CD14-positive monocyte (primary cell): ENCODE data around the gene BANP. TPM values are rescaled to one million over a fixed set of nuclear protein-coding genes. Genes with fewer than 3 reads are reported as not detected.
"Not testable (repeated sequence)": the region's sequence is repeated elsewhere in the genome, so short reads cannot be mapped to it uniquely, and the experiment has no call there.

Experiments used
- DNase-seq, 3 donors: peaks; one replicate each; pipeline ENCODE4 v3.0.0-alpha.2; 2011 to 2022
- H2AFZ ChIP-seq: 2 replicates; pipeline ENCODE4 v1.6.0; 2012; ENCODE audit warnings: mild to moderate bottlenecking, low read depth, low read length, inconsistent platforms; ENCODE audit not compliant: insufficient read depth, poor library complexity, severe bottlenecking
- H3K27ac ChIP-seq, 2 donors: 1 replicate in 1 of 2; 2 replicates in 1 of 2; pipeline ENCODE4 v1.5.1; 2012 to 2013; ENCODE audit warnings: low read length in 2 of 2, control low read depth in 1 of 2, inconsistent platforms in 1 of 2, low read depth in 1 of 2, mild to moderate bottlenecking in 1 of 2
- H3K27me3 ChIP-seq, 2 donors: one replicate each; pipeline versions ENCODE4 v1.6.0 to v1.6.1; 2011 to 2013; ENCODE audit warnings: low read length in 2 of 2; ENCODE audit not compliant: control insufficient read depth in 2 of 2, insufficient read depth in 2 of 2
- H3K36me3 ChIP-seq, 2 donors: replicated peaks in 1 of 2; 1 replicate in 1 of 2; 2 replicates in 1 of 2; pipeline versions ENCODE4 v1.5.1 to v1.6.1; 2012 to 2013; ENCODE audit warnings: low read length in 2 of 2, control low read depth in 1 of 2, inconsistent platforms in 1 of 2, mild to moderate bottlenecking in 1 of 2; ENCODE audit not compliant: insufficient read depth in 2 of 2, control insufficient read depth in 1 of 2
- H3K4me1 ChIP-seq, 2 donors: 1 replicate in 1 of 2; 2 replicates in 1 of 2; pipeline versions ENCODE4 v1.5.1 to v1.6.1; 2012 to 2013; ENCODE audit warnings: low read length in 2 of 2, control low read depth in 1 of 2, inconsistent platforms in 1 of 2, mild to moderate bottlenecking in 1 of 2, moderate library complexity in 1 of 2; ENCODE audit not compliant: insufficient read depth in 2 of 2, control insufficient read depth in 1 of 2
- H3K4me2 ChIP-seq: replicated peaks from 2 replicates; pipeline ENCODE3; 2012; ENCODE audit warnings: low read length, moderate library complexity, mild to moderate bottlenecking; ENCODE audit not compliant: poor library complexity, severe bottlenecking; ENCODE audit errors: extremely low read depth
- H3K4me3 ChIP-seq, 3 experiments: fragments of 200-600 bp in 1 of 3; sonication (generic) in 1 of 3; replicated peaks in 1 of 3; 1 replicate in 2 of 3; 2 replicates in 1 of 3; pipeline ENCODE4 v1.5.1; 2011 to 2013; ENCODE audit warnings: low read length in 3 of 3, mild to moderate bottlenecking in 3 of 3, control low read depth in 2 of 3, low read depth in 2 of 3, inconsistent platforms in 1 of 3, moderate library complexity in 1 of 3
- H3K79me2 ChIP-seq: 2 replicates; pipeline ENCODE4 v1.6.0; 2012; ENCODE audit warnings: mild to moderate bottlenecking, control low read depth, inconsistent platforms, low read length, moderate library complexity; ENCODE audit not compliant: insufficient read depth
- H3K9ac ChIP-seq: 2 replicates; pipeline ENCODE4 v1.6.0; 2017; ENCODE audit warnings: low read length, mild to moderate bottlenecking; ENCODE audit not compliant: insufficient read depth, poor library complexity, severe bottlenecking
- H3K9me3 ChIP-seq, 2 donors: replicated peaks in 1 of 2; 1 replicate in 1 of 2; 2 replicates in 1 of 2; pipeline versions ENCODE4 v1.5.1 to v1.6.1; 2012 to 2013; ENCODE audit warnings: low read length in 2 of 2, control low read depth in 1 of 2; ENCODE audit not compliant: control insufficient read depth in 1 of 2, insufficient read depth in 1 of 2
- H4K20me1 ChIP-seq: 2 replicates; pipeline ENCODE4 v1.6.0; 2012; ENCODE audit warnings: mild to moderate bottlenecking, low read length, control low read depth, moderate library complexity; ENCODE audit not compliant: insufficient read depth
- H3K27ac Mint-ChIP-seq, 7 donors: one replicate each; pipeline ENCODE4 v1.8.0; 2020; ENCODE audit warnings: mild to moderate bottlenecking in 7 of 7, mixed read lengths in 7 of 7, moderate library complexity in 6 of 7, inconsistent platforms in 2 of 7
- H3K27me3 Mint-ChIP-seq, 3 donors: one replicate each; pipeline ENCODE4 v1.8.0; 2021 to 2022; ENCODE audit warnings: low read depth in 3 of 3, mild to moderate bottlenecking in 3 of 3, mixed read lengths in 3 of 3, moderate library complexity in 3 of 3, inconsistent platforms in 1 of 3
- H3K36me3 Mint-ChIP-seq, 2 donors: one replicate each; pipeline ENCODE4 v1.8.0; 2020; ENCODE audit warnings: mixed read lengths in 2 of 2, inconsistent platforms in 1 of 2, mild to moderate bottlenecking in 1 of 2
- H3K4me1 Mint-ChIP-seq: one replicate; pipeline ENCODE4 v1.8.0; 2020; ENCODE audit warnings: mild to moderate bottlenecking, mixed read lengths
- H3K4me3 Mint-ChIP-seq, 2 donors: one replicate each; pipeline ENCODE4 v1.8.0; 2020; ENCODE audit warnings: mild to moderate bottlenecking in 2 of 2, mixed read lengths in 2 of 2, moderate library complexity in 1 of 2
- H3K9me3 Mint-ChIP-seq, 7 donors: one replicate each; pipeline ENCODE4 v1.8.0; 2020 to 2022; ENCODE audit warnings: mixed read lengths in 7 of 7, mild to moderate bottlenecking in 6 of 7, moderate library complexity in 6 of 7, inconsistent platforms in 2 of 7
- CTCF ChIP-seq: fragments of 200-600 bp; IDR thresholded peaks from one replicate; pipeline ENCODE4 v1.8.0; 2022; ENCODE audit warnings: antibody characterized with exemption, mild to moderate bottlenecking
- WGBS: methylation state at CpG from one replicate; pipeline ENCODE4 v1.1.5; 2013; ENCODE audit warnings: missing lambda C conversion rate; ENCODE audit not compliant: insufficient coverage; 5-methylcytosine and 5-hydroxymethylcytosine counted together
- intact Hi-C, 2 donors: fragments of 100-400 bp; cut with micrococcal nuclease; formaldehyde crosslinking; loops; one replicate each; pipeline versions ENCODE4 v1.15.0 to v1.15.1; 2023
- polyA plus RNA-seq, 3 donors: library from polyadenylated mRNA; depleted of rRNA in 1 of 3; unstranded in 2 of 3; stranded (reverse) in 1 of 3; fragments of 300-500 nt in 2 of 3; fragments of >200 nt in 1 of 3; fragmentation: Illumina TruSeq in 2 of 3; gene quantifications; 1 replicate in 2 of 3; 2 replicates in 1 of 3; pipeline ENCODE4 v1.2.3, GENCODE V29; 2012 to 2021

The BANP gene
- polyA plus RNA-seq, 3 donors = 10.1 to 40.9 (median 11.7) TPM

- no peak overlapping the region for H3K4me2 ChIP-seq
- H3K9ac ChIP-seq = peak overlapping the region; percentile 43
Observed at GRCh38 chr16:88118376-88118775, 167.1 kb downstream of the BANP start.

GRCh38 chr16:88118852-88119741 lies 167.9 kb downstream of the BANP start:
- H3K27me3 Mint-ChIP-seq, H3K36me3 Mint-ChIP-seq, H3K79me2 ChIP-seq, intact Hi-C loops, H3K36me3 ChIP-seq, H3K9me3 ChIP-seq, H4K20me1 ChIP-seq, H3K27me3 ChIP-seq, H3K9me3 Mint-ChIP-seq: not testable (repeated sequence)
- Histone ChIP-seq H3K4me1 (peaks cover 28 to 29% of the 10 kb centered on the region in 2 donors), H3K27ac (peak overlapping the region; percentile 57 to 85), H2AFZ (peak overlapping the region; percentile 50), H3K9ac (peak overlapping the region; percentile 43), H3K4me2 (peak overlapping the region; percentile 57), H3K4me3 (peak overlapping the region; percentile 10 to 56 (median 13))
- 41% methylated on average over 11 of the region's 28 CpGs for WGBS
- peak overlapping the region; percentile 60 to 89 for H3K4me3 Mint-ChIP-seq
- peaks cover 29% of the 10 kb centered on the region for H3K4me1 Mint-ChIP-seq
- peak overlapping the region; percentile 75 to 96 (median 93) for H3K27ac Mint-ChIP-seq
- DNase-seq = peak; percentile 44 to 75 (median 56)

More at GRCh38 chr16:88118376-88118775, 167.1 kb downstream of the BANP start:
- no peaks in the 10 kb centered on the region for H3K36me3 Mint-ChIP-seq
- peaks cover 28 to 29% of the 10 kb centered on the region in 2 donors for H3K4me1 ChIP-seq
- peak overlapping the region; percentile 52 to 89 for H3K4me3 Mint-ChIP-seq
- TF ChIP-seq CTCF = no peak
- H3K27me3 Mint-ChIP-seq = peaks cover 0 to 9% (median 5%) of the 10 kb centered on the region in 3 donors
- H3K4me3 ChIP-seq = peak overlapping the region in 1 of 3 experiments; percentile 56
- peaks cover 0 to 6% (median 3%) of the 10 kb centered on the region in 7 donors for H3K9me3 Mint-ChIP-seq
- H3K27ac Mint-ChIP-seq = peak overlapping the region; percentile 17 to 96 (median 88)
- intact Hi-C loops = no loop called here
- H3K36me3 ChIP-seq = no peaks in the 10 kb centered on the region
- H3K79me2 ChIP-seq = no peaks in the 10 kb centered on the region
- H3K27me3 ChIP-seq = no peaks in the 10 kb centered on the region
- H2AFZ ChIP-seq = peak overlapping the region; percentile 50
- H3K9me3 ChIP-seq = no peaks in the 10 kb centered on the region
- peak overlapping the region; percentile 40 to 85 for H3K27ac ChIP-seq
- H3K4me1 Mint-ChIP-seq = peaks cover 29% of the 10 kb centered on the region
- WGBS = 76% methylated on average over 8 of the region's 13 CpGs
- no peaks in the 10 kb centered on the region for H4K20me1 ChIP-seq
- peak in 1 of 3 donors; percentile 4 for DNase-seq

GRCh38 chr16:88119881-88120751 lies 168.9 kb downstream of the BANP start:
- H3K36me3 ChIP-seq, H3K27me3 Mint-ChIP-seq, H3K27ac ChIP-seq, H3K4me3 ChIP-seq, H3K9ac ChIP-seq, H3K36me3 Mint-ChIP-seq, H3K4me2 ChIP-seq, H3K79me2 ChIP-seq, H3K27me3 ChIP-seq, DNase-seq, intact Hi-C loops, H3K4me3 Mint-ChIP-seq, H4K20me1 ChIP-seq, H3K9me3 ChIP-seq, H3K9me3 Mint-ChIP-seq: not testable (repeated sequence)
- Histone ChIP-seq H3K4me1 (peaks cover 21 to 22% of the 10 kb centered on the region in 2 donors), H2AFZ (peak overlapping the region; percentile 50)
- 97% methylated on average over 42 of the region's 49 CpGs for WGBS
- H3K4me1 Mint-ChIP-seq = peaks cover 22% of the 10 kb centered on the region
- H3K27ac Mint-ChIP-seq = peak overlapping the region in 4 of 7 donors; percentile 93 to 96 (median 94)
